IMR-90 (cell line): ENCODE results near the gene SLC4A8. TPM values are rescaled to one million over a fixed set of nuclear protein-coding genes. Genes with fewer than 3 reads are reported as not detected.

Source experiments
- ATAC-seq: fragments of 200-7000 bp; cut with Tn5 transposase; 2 replicates; pipeline ENCODE4 v1.9.1; 2020; ENCODE audit warnings: low read depth, mild to moderate bottlenecking, moderate library complexity
- BruUV-seq: library from RNA; stranded (reverse); fragments of 400-500 nt; replicated peaks from 2 replicates; lab custom pipeline; 2021; lab: Mats Ljungman, UMichigan
- CTCF ChIA-PET: fragments of 300-600 bp; formaldehyde crosslinking; extraction: SDS; loops from one replicate; lab custom pipeline; 2021; ENCODE audit warnings: antibody characterized with exemption; lab: Yijun Ruan, JAX
- POLR2A ChIA-PET: fragments of 300-600 bp; sonication (Branson Sonifier 250); formaldehyde crosslinking; loops from one replicate; lab custom pipeline; 2022; ENCODE audit warnings: antibody characterized with exemption; ENCODE audit not compliant: unreplicated experiment; lab: Charles Lee
- DNase-seq: peaks from one replicate; pipeline ENCODE4 v3.0.0; 2013
- H2AFZ ChIP-seq: replicated peaks from 2 replicates; pipeline ENCODE3; 2013; ENCODE audit warnings: low read length, mild to moderate bottlenecking; ENCODE audit not compliant: poor library complexity
- H2AK5ac ChIP-seq: 2 replicates; pipeline ENCODE4 v1.6.1; 2013; ENCODE audit warnings: low read depth, low read length, inconsistent platforms
- H2AK9ac ChIP-seq: replicated peaks from 2 replicates; pipeline ENCODE3; 2013; ENCODE audit warnings: mild to moderate bottlenecking, low read depth, low read length, moderate library complexity; ENCODE audit not compliant: poor library complexity
- H2BK120ac ChIP-seq: 2 replicates; pipeline ENCODE4 v1.6.1; 2013; ENCODE audit warnings: low read depth, low read length, inconsistent platforms
- H2BK15ac ChIP-seq: 3 replicates; pipeline ENCODE4 v1.6.1; 2013; ENCODE audit warnings: low read depth, low read length, inconsistent platforms
- H2BK20ac ChIP-seq: 2 replicates; pipeline ENCODE4 v1.6.1; 2013; ENCODE audit warnings: low read depth, mild to moderate bottlenecking, inconsistent platforms, low read length, moderate library complexity
- H2BK5ac ChIP-seq: 2 replicates; pipeline ENCODE4 v1.6.1; 2013; ENCODE audit warnings: mild to moderate bottlenecking, low read depth, low read length, inconsistent platforms; ENCODE audit not compliant: poor library complexity, severe bottlenecking
- H3K14ac ChIP-seq: replicated peaks from 2 replicates; pipeline ENCODE4 v1.6.1; 2013; ENCODE audit warnings: low read depth, low read length, inconsistent platforms
- H3K18ac ChIP-seq: 2 replicates; pipeline ENCODE4 v1.6.1; 2013; ENCODE audit warnings: low read depth, low read length, control low read depth
- H3K23ac ChIP-seq: 2 replicates; pipeline ENCODE4 v1.6.1; 2013; ENCODE audit warnings: low read depth, low read length, inconsistent platforms
- H3K27ac ChIP-seq: 2 replicates; pipeline ENCODE4 v1.5.1; 2013; ENCODE audit warnings: mild to moderate bottlenecking, control low read depth, low read length; ENCODE audit not compliant: insufficient read depth
- H3K27me3 ChIP-seq: 2 replicates; pipeline ENCODE4 v1.6.1; 2013; ENCODE audit warnings: low read length; ENCODE audit not compliant: control insufficient read depth, insufficient read depth
- H3K36me3 ChIP-seq: 2 replicates; pipeline ENCODE4 v1.6.1; 2013; ENCODE audit warnings: low read length, mixed read lengths; ENCODE audit not compliant: control insufficient read depth, insufficient read depth
- H3K4ac ChIP-seq: 2 replicates; pipeline ENCODE4 v1.6.1; 2013; ENCODE audit warnings: low read depth, low read length, inconsistent platforms
- H3K4me1 ChIP-seq: 2 replicates; pipeline ENCODE4 v1.6.1; 2013; ENCODE audit warnings: low read length, mixed read lengths; ENCODE audit not compliant: control insufficient read depth, insufficient read depth
- H3K4me2 ChIP-seq: 2 replicates; pipeline ENCODE4 v1.6.1; 2013; ENCODE audit warnings: low read depth, mild to moderate bottlenecking, control low read depth, low read length, moderate library complexity
- H3K4me3 ChIP-seq: 2 replicates; pipeline ENCODE4 v1.5.1; 2013; ENCODE audit warnings: low read depth, mild to moderate bottlenecking, control low read depth, low read length, moderate library complexity; ENCODE audit not compliant: insufficient read depth
- H3K56ac ChIP-seq: 2 replicates; pipeline ENCODE4 v1.6.1; 2013; ENCODE audit warnings: low read length, inconsistent platforms; ENCODE audit not compliant: insufficient read depth; ENCODE audit errors: extremely low read depth
- H3K79me1 ChIP-seq, 2 experiments: 2 replicates each; pipeline ENCODE4 v1.6.1; 2013; ENCODE audit warnings: low read length in 2 of 2, inconsistent platforms in 1 of 2, low read depth in 1 of 2
- H3K9ac ChIP-seq: 2 replicates; pipeline ENCODE4 v1.6.1; 2013; ENCODE audit warnings: low read depth, low read length, control low read depth
- H3K9me1 ChIP-seq: 2 replicates; pipeline ENCODE4 v1.6.1; 2013; ENCODE audit warnings: low read length, inconsistent platforms; ENCODE audit not compliant: insufficient read depth
- H3K9me3 ChIP-seq: 2 replicates; pipeline ENCODE4 v1.6.1; 2013; ENCODE audit warnings: low read length; ENCODE audit not compliant: control insufficient read depth, insufficient read depth
- H4K20me1 ChIP-seq: 2 replicates; pipeline ENCODE4 v1.6.1; 2013; ENCODE audit warnings: low read length, inconsistent platforms; ENCODE audit not compliant: insufficient read depth
- H4K5ac ChIP-seq: 2 replicates; pipeline ENCODE4 v1.6.1; 2013; ENCODE audit warnings: mild to moderate bottlenecking, low read depth, low read length, control low read depth
- H4K8ac ChIP-seq, 2 experiments: 2 replicates each; pipeline ENCODE4 v1.6.1; 2013; ENCODE audit warnings: low read depth in 2 of 2, low read length in 2 of 2, control low read depth in 1 of 2, inconsistent platforms in 1 of 2
- H4K91ac ChIP-seq: 2 replicates; pipeline ENCODE4 v1.6.1; 2013; ENCODE audit warnings: low read depth, low read length, inconsistent platforms; ENCODE audit not compliant: insufficient read depth
- BHLHE40 ChIP-seq: fragments of 150-350 bp; IDR thresholded peaks from 2 replicates; pipeline ENCODE4 v1.6.1; 2016; ENCODE audit warnings: mild to moderate bottlenecking, low read depth, low read length
- CEBPB ChIP-seq: IDR thresholded peaks from 2 replicates; pipeline ENCODE4 v1.6.1; 2012; ENCODE audit warnings: low read depth, low read length, improper control_type of control experiment
- MXI1 ChIP-seq: IDR thresholded peaks from 2 replicates; pipeline ENCODE4 v1.6.1; 2012; ENCODE audit warnings: low read depth, mild to moderate bottlenecking, low read length, moderate library complexity, borderline replicate concordance
- NFE2L2 ChIP-seq: fragments of 150-350 bp; IDR thresholded peaks from 2 replicates; pipeline ENCODE4 v1.6.1; 2016; ENCODE audit warnings: low read depth, mild to moderate bottlenecking, low read length
- POLR2A ChIP-seq: IDR thresholded peaks from 2 replicates; pipeline ENCODE4 v1.6.1; 2012; ENCODE audit warnings: mild to moderate bottlenecking, low read depth, low read length
- RCOR1 ChIP-seq: IDR thresholded peaks from 2 replicates; pipeline ENCODE4 v1.6.1; 2012; ENCODE audit warnings: mild to moderate bottlenecking, low read length, improper control_type of control experiment; ENCODE audit not compliant: insufficient replicate concordance
- SMC3 ChIP-seq: fragments of 150-350 bp; IDR thresholded peaks from 2 replicates; pipeline ENCODE4 v1.6.1; 2016; ENCODE audit warnings: low read depth, mild to moderate bottlenecking, antibody characterized with exemption, low read length, moderate library complexity
- dilution Hi-C: fragments of 300-500 bp; cut with HindIII; formaldehyde crosslinking; loops from one replicate; pipeline ENCODE4 v1.14.3; 2018; ENCODE audit warnings: low sequenced_read_pairs; ENCODE audit not compliant: unreplicated experiment
- in situ Hi-C: fragments of 300-500 bp; cut with MboI; formaldehyde crosslinking; loops from 3 replicates; pipeline ENCODE4 v1.14.3; 2019; ENCODE audit warnings: low sequenced_read_pairs, inconsistent platforms, mixed read lengths
- intact Hi-C: fragments of 100-400 bp; cut with micrococcal nuclease; formaldehyde crosslinking; loops from 2 replicates; pipeline ENCODE4 v1.10.0; 2022
- polyA plus RNA-seq, 3 experiments: library from polyadenylated mRNA; depleted of rRNA; stranded (reverse); fragments of >200 nt; gene quantifications; 2 replicates each; pipeline ENCODE4 v1.2.3, GENCODE V29; 2012; ENCODE audit warnings: low replicate concordance in 1 of 3
- total RNA-seq: library from RNA; depleted of rRNA; stranded (reverse); fragments of >200 nt; gene quantifications from 2 replicates; pipeline ENCODE4 v1.2.3, GENCODE V29; 2012

SLC4A8 gene
- total and polyA plus RNA-seq, 2 of the 4 experiments (the other 2 are of a cell fraction), result 3.1 to 5.2 TPM

GRCh38 chr12:51413149-51413548 is 11.5 kb upstream of the SLC4A8 start:
- no peak overlapping the region for H4K5ac ChIP-seq
- TF ChIP-seq NFE2L2, result no peak
- no peak for TF ChIP-seq BHLHE40
- TF ChIP-seq CEBPB, result no peak
- no peak for TF ChIP-seq POLR2A
- TF ChIP-seq MXI1, result no peak
- TF ChIP-seq SMC3, result no peak
- no peak for TF ChIP-seq RCOR1
- H2AK5ac ChIP-seq, result no peak overlapping the region
- no peak overlapping the region for H4K8ac ChIP-seq
- no TSS peak for BruUV-seq
- H3K4me3 ChIP-seq, result no peak overlapping the region
- no peaks in the 10 kb centered on the region; the same call in 1 of the 2 replicates for H3K27me3 ChIP-seq
- no peak overlapping the region for H3K27ac ChIP-seq
- H3K4ac ChIP-seq, result no peak overlapping the region
- no peak overlapping the region for H3K4me2 ChIP-seq
- DNase-seq (no peak), ATAC-seq (no peak)
- no peak overlapping the region for H2AFZ ChIP-seq
- no peak overlapping the region for H3K9ac ChIP-seq
- intact Hi-C loops, result no loop called here
- H2AK9ac ChIP-seq, result no peak overlapping the region
- no peak overlapping the region for H2BK120ac ChIP-seq
- no peaks in the 10 kb centered on the region for H3K79me1 ChIP-seq
- no peak overlapping the region for H2BK5ac ChIP-seq
- H3K36me3 ChIP-seq, result no peaks in the 10 kb centered on the region
- H2BK15ac ChIP-seq, result no peak overlapping the region
- ChIA-PET CTCF (no interaction called here), POLR2A (no interaction called here)
- H3K9me1 ChIP-seq, result no peaks in the 10 kb centered on the region
- no peak overlapping the region for H3K14ac ChIP-seq
- H3K56ac ChIP-seq, result no peak overlapping the region
- H3K23ac ChIP-seq, result no peak overlapping the region
- H3K9me3 ChIP-seq, result no peaks in the 10 kb centered on the region
- no peaks in the 10 kb centered on the region for H4K20me1 ChIP-seq
- no peak overlapping the region for H4K91ac ChIP-seq
- H3K18ac ChIP-seq, result no peak overlapping the region
- H2BK20ac ChIP-seq, result no peak overlapping the region
- dilution Hi-C loops, result no loop called here
- no peaks in the 10 kb centered on the region for H3K4me1 ChIP-seq
- in situ Hi-C loops, result no loop called here
